Left lobe of liver (tissue), 2 donors: ENCODE results near the gene EHBP1. TPM values are rescaled to one million over a fixed set of nuclear protein-coding genes. Genes with fewer than 3 reads are reported as not detected.

Experiments
- ATAC-seq: fragments of 200-7000 bp; cut with Tn5 transposase; one replicate; pipeline ENCODE4 v1.9.1; 2020; ENCODE audit warnings: mild to moderate bottlenecking, moderate library complexity
- DNase-seq: peaks from one replicate; pipeline ENCODE4 v3.0.0-alpha.2; 2020; ENCODE audit warnings: low spot score
- total RNA-seq: library from RNA; stranded (reverse); gene quantifications from one replicate; pipeline ENCODE4 v1.2.1, GENCODE V29; 2021
- donor health status: DM: no; HTN: no; CAD: no; lungs with moderate emphysema.
- donor health status: DM: no; HTN: yes; CAD: no.

The EHBP1 gene
- total RNA-seq, 1 donor from 2014 or later, result 50.0 TPM

DNA sequence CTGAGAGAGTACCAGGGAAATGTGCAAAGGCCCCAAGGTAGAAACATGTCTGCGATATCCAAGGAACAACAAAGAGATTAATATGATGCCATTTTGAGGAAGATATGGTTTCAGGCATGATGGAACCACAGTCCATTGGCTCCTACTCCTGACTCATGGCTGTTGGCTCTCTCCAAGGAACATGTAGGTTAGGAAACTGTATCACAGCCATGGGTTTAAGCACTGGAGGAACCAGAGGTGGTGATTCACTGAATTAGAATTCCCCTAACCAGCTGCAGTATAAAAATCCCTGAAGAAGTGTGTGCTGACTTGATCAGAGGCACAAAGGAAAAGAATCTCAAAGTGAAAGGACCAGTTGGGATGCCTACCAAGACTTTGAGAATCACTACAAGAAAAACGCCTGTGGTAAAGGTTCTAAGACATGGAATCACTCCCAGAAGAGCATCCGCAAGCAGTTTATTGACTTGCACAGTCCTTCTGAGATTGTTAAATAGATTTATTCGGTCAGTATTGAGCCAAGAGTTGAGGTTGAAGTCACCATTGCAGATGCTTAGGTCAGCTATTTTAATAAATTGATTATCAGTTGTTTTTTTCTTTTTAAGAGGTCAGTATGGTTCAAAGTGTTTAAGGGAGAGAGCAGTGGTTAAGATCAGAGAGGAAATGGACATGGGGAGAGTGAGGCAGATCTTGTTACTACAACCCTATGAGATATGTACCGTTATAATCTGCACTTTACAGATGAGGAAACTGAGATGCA, 234.4 kb downstream of the EHBP1 start:
- DNase-seq (no peak), ATAC-seq (no peak)

DNA sequence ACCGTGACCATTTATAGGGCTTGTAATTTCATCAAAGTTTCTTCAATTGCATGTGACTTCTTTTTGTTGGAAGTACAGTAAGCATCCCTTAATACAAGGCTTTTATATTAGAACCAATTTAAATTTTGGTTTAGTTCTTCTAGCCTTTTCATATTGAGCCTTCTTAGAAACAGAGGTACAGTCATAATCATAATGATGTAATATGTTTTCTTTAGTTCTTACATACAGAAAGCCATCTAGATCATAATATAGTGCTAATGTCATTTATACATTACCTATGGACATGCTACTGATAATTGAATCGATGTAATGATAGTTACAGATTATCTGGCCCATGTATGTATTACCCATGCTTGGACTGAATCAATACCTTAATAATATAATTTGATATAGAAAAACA, 235.2 kb downstream of the EHBP1 start:
- no peak for DNase-seq
- ATAC-seq, result no peak

DNA sequence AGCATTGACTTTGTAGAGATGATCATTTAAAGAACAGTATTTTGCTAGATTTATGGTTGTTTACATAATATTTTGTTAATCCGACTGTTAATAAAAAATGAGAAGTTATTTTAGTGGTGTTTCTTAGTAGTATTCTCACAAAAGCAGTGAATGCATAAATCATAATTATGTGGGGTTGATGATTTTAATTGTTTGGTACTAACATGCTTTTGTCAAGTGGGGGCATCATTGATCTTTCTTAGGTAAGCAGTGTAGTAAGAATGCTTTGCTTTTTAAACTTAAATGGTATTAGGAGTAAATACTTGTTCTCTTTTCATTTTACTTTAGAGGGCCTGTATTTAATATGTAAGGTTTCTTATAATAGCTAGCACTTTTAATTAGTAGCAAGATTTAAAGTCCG, 235.9 kb downstream of the EHBP1 start:
- no peak for ATAC-seq

DNA sequence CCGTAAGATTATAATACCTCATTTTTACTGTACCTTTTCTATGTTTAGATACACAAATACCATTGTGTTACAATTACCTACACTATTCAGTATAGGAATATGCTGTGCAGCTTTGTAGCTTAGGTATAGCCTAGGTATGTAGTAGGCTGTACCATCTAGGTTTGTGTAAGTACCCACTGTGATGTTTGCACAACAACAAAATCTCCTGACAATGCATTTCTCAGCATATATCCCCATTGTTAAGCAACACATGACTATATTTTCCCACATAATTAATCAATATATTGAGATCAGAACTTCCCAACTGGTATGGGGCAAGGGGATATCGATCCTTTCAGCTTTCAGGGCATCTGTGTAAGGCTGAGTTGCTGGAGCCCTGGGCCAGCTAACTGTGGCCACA, 238.8 kb downstream of the EHBP1 start:
- no peak for ATAC-seq
- no peak for DNase-seq

More for the DNA sequence above, 235.9 kb downstream of the EHBP1 start:
- no peak for DNase-seq

DNA sequence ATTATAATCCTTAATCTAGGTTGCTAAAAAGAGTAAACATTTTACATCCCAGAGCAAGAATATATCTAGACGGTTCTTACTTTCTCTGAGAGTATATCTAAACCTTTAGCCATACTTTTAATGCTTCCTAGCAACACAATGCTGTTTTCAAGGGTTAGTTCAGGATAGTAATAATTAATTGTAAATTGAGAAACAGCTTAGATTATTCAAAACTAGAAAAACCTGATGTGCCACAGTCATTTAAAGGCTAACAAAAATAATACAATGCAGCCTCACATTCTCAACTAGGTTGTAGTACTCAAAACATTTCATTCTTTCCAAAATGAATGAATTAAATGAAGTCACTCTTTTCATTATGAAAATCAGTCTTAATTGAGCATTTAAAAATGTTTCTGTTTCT, 241.9 kb downstream of the EHBP1 start:
- DNase-seq (no peak), ATAC-seq (no peak)

DNA sequence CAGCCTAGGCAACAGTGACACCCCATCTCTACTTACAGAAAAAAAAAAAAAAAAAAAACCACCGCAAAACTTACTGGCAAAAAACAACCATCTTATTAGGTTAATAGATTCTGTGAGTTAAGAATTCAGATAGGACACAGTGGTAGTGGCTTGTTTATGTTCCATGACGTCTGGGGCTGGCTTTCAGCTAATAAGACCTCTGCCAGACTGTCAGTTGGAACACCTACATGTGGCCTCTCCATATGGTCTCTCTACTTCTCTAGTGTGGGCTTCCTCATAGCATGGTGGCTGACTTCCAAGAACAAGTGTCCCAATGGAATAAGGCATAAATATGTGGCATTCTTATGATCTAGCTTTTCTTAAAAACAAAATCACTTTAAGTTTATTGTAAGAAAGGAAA, 251.1 kb downstream of the EHBP1 start:
- DNase-seq (no peak), ATAC-seq (no peak)

DNA sequence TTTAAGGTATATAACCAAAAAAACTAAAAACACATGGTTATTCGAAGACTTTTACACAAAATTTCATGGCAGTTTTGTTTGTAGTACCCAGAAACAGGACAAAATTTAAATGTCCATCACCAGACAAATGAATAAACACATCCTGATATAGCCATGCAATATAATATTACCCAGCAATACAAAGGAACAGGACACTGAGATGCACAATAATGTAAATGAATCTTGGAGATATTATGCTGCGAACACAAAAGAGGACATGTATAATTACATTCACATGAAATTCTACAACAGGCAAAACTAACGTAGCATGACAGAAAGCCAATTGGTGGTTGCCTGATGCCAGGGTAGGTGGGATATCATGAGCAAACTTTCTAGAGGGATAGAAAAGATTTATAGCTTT, 252.7 kb downstream of the EHBP1 start:
- DNase-seq, result no peak
- ATAC-seq, result no peak

DNA sequence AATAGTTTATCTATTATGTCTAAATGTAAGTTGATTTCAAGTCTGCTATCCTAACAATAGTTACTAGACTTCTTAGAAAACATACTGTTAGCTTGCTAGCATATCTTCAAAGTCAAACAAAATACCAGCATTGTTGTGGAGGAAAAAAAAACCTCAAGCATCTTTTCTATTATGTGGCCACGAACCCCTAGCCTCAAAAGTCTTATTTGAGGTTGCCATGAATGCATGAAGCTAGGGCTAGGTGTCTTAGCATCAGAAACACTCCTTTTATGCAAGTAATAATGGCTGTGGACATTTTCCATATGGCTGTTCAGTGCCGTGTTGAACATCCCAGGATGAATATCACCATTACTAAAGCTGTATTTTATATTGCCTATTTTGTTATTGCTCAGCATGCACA, 258.5 kb downstream of the EHBP1 start:
- DNase-seq (no peak), ATAC-seq (no peak)

DNA sequence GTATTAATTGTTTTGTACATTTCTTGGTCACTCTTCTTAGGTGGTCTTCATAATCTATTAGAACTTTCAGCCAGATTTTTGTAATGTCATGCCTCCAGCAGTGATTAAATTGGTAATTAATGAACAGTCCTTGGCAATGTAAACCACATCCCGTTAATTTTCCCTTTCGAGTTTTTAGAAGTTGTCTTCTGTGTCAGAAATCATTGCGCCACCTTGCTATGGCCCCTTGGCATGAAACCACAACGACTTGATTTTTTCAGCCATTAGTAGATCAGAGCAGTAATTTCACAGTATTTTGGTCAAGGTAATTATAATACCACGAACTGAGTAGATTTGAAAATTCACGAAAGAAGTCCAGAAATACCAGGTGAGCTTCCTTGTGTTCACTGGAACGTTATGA, 259.2 kb downstream of the EHBP1 start:
- DNase-seq (no peak), ATAC-seq (no peak)

DNA sequence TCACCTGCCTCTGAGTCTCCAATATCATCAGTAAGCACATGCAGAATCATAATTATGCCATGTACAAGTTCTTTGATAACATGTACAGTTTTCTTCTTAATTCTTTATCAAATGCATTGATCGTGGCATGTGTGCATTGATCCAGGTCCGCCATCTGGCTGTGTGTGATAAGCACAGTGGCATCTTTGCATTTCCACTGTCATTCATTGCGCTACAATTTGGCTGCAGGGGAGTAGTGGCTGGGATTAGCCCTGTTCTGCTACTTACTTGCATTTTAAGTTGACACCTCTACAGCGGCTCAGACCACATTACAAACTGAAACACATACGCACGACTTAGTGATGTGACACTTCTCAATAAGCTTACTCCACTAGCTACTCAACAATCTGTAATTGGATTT, 261.5 kb downstream of the EHBP1 start:
- DNase-seq (no peak), ATAC-seq (no peak)

DNA sequence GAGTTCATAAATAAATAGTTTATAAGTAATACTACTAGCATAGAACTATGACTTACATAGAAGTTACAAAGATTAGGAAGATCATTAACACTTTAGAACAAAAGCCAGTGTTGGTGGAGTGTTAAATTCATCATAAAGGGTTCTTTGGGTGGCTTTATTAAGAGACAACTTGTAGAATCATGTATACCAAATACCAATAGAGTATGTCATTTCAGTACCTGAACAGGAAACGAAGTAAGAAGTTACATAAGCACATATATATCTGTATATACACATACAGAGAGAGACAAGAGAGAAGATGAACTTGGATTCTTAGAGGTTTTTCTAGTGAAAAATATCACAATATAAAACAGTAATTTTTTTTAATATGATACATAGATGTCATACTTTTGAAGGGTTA, 262.7 kb downstream of the EHBP1 start:
- no peak for ATAC-seq
- DNase-seq, result no peak

DNA sequence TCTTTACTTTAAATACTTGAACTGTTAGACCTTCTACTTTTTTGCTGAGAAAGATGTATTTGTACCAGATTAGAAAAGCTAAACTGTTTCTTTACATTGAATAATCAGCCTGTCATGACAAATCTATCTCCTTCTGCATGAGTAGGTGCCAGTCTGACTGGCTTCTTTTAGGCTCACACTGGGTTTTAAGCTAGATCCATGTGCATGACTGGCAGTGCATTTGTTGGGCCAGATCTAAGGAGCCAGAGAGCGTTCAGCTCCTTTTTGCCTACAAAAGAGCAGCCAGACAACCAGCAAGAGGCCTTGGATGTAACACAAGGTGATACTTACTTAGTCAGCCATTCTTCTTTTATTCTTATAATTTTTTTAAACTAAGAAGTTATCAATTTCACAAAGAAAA, 263.2 kb downstream of the EHBP1 start:
- no peak for DNase-seq
- no peak for ATAC-seq

DNA sequence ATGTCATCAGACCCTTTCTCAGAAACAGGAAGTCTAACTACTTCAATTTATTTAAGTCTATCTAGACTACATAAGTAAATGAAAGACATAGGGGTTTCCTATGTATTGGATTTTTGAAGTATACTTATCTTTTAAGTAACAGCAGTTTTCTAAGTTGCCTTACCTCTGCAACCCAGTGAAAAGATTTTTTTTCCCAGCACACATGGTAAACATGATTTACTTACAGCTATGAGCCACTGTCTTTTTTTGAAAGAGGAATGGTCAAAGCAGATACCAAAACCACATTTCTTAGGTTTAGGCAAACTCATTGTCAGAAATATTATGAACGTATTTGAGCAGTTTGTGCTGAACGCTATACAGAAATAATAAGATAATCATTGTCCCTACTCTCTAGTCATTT, 266.4 kb downstream of the EHBP1 start:
- no peak for ATAC-seq
- no peak for DNase-seq

DNA sequence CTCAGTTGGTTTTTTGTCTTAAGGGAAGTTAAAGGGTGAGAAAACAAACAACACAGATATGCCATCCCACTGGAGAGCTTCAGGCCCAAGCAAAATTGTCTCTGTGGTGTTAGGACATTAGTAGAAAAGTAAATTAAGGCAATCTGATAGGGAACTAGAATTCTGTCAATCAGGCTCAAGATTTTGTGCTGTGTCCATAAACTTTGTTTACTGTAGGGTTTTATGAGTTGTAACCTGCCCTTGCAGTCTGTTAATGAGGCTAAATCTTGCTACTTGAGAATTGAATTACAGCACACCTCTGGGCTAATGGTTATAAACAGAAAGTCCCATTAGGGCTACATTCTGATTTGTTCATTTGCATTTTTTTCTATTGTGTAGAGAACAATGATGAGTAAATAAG, 267.1 kb downstream of the EHBP1 start:
- no peak for ATAC-seq
- DNase-seq, result no peak

DNA sequence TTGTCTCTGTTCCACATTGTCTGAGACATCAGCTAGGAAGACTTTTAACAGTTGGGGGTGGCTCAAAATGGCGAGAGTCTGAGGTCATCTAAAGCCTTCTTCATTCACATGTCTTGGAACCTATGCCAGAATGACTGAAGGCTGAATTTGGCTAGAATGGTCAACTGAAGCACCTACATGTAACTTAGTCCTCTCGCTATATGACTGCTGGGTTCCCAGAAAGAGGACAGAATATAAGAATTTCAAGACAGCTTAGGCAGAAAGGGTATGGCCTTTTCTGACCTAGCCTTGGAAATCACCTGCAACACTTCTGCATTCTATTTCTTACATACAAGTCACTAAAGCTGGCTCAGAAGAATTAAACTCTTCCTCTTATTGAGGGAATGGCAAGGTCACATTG, 269.5 kb downstream of the EHBP1 start:
- no peak for DNase-seq
- ATAC-seq, result no peak

DNA sequence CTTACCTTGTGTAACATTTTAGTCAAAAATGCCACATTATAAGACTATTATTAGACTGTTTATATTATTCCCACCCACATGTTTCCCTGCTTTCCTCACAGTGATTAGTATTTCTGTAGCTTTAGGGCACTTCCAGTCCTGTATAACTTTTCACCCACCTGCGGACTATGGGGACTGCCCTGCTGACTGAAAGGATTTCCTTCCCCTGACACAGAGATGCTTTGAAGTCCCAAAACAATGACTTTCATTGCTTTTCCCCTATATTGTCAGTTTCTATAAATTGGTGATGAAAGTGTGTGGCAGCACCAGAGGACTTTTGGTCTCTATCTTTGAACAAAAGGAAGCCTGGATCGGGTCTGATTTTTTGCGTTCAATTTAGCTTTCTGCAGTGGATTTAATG, 286.1 kb downstream of the EHBP1 start:
- no peak for DNase-seq

DNA sequence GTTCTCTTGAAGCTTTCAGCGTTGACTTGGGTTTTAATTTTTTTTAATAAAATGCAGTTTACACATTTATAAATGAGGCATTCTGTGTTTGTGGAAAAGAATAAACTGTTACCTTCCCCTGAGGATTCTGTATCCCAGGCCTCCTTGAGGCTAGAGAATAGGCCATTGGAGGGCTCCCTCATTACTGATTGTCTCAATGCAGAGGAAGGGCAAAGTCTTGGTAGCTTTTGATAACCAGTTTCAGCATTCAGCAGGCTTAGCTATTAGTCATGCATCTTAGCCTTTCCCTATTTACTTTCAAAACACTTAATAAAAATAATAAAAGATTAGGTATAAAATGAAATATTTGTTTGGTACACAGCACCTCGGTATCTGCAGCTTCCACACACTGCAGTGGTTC, 287.0 kb downstream of the EHBP1 start:
- DNase-seq, result no peak

More for the DNA sequence above, 286.1 kb downstream of the EHBP1 start:
- ATAC-seq, result no peak

DNA sequence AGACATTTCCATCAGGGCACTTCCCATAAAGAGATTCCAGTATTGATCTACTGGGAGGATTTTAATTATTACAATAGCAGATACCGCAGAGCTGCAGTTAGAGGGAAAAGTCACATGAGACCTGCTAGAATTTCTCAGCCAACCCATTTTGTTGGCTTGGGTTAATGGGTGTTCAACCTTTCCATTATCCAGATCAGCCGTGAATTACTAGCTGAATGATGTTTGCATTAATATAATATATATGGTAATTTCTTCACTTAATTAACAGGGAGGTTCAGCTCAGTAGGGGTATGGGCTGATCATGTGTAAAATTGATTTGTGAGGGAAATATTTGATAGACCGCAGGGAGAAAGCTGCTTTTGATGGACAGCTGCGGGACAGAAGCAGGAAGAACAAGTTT, 288.7 kb downstream of the EHBP1 start:
- DNase-seq (no peak), ATAC-seq (no peak)

More for the DNA sequence above, 287.0 kb downstream of the EHBP1 start:
- ATAC-seq, result no peak

DNA sequence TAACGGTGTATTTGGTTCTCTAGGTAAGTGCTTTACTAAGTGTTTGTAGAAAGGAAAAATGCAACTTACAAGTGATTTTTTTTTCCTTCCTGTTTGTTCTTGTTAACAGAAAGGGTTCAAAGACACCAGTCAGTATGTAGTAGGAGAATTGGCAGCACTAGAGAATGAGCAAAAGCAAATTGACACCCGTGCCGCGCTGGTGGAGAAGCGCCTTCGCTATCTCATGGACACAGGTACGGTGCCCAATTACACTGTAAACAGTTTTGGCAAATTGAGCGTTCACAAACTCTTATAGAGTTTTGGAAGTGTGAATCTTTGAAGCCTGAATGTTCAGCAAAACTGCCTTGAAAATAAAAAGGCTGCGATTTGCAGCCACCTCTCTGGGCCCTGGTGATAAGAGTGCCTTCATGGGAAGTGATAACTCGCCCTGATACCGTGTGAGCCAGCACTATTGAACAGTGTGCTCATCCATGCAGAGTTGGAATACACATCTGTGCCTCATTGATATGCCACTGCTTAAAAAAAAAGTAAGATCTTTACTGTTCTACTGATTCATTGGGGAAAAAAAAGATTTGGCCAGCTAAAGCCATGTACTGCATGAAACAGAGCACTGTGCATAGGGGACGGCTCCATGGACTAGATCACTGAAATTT, 291.1 kb downstream of the EHBP1 start:
- DNase-seq, result no peak
- ATAC-seq, result peak; percentile 16

DNA sequence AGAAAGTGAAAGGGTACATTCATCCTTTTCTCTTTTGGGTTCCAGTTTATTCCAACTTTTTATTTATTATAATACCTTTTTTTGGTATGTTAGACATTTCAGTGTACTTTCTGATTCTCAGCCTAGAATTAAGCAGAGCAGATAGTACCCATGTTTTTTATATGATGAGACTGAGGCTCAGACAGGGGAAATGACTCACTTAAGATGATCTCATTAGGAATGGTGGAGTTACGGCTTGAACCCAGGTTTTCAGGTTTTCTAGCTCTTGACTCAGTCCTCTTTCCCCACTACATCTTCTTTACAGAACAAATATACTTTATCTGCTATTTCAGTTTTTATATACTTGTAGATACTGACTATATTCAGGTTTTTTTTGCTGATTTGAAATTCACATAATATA, 293.4 kb downstream of the EHBP1 start:
- DNase-seq (no peak), ATAC-seq (no peak)

DNA sequence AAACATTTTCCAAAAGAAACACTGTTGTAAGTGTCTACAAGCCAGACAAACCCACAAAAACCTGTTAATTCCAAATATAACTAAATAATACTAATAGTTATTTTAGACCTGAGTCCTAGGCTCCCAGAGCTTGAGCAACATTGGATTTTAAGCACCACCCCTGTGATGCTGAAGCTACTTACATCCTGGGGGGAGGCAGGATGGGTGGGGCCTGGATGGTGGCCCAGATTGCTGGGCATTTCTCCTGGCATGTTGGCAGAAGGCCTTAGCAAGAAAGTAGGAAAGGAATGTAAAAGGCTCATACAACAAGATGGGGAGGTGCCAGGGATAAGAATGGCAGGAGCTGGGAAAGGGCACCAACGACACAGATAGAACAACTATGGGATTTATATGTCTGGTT, 294.4 kb downstream of the EHBP1 start:
- ATAC-seq (peak; percentile 46), DNase-seq (no peak)

DNA sequence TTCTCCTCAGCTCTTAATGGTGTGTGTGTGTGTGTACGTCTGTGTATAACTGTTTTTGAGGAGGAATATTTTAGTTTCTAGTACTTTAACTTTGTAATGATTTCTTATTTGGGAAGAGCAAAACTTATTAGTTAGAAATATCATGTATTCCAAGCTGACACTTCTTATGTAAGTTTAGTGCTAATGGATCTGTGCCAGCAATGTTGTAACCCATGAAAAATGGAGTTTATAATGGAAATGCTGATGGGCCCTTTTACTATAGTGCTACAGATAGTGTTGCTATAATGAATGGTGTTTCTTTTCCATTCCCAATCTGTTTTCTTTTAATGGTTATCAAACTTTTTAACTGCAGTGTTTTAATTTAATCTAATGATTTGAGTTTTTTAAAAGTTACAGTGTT, 295.3 kb downstream of the EHBP1 start:
- ATAC-seq (no peak), DNase-seq (no peak)

DNA sequence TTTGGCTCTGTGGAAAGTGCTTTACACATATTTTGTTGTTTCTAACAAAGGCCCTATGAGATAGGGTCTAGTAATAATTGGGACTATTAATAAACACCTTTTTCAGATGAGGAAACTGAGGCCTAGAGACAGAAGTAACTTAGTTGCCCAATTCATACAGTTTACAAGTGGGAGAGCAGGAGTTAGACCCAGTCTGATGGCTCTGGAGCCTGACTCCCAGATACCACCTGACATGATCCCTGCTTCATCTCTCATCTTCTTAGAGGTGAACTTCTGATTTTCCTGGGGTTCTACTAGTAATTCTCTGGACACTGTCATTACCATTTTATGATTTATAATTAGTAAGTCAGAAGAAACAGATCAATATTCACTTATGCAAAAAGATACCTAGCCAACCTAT, 296.1 kb downstream of the EHBP1 start:
- no peak for ATAC-seq

More for the DNA sequence above, 296.1 kb downstream of the EHBP1 start:
- DNase-seq, result no peak
